NCI-H2171 (cell line): Measurements from ENCODE around the gene REV1.
"Not testable (repeated sequence)": the region's sequence is repeated elsewhere in the genome, so short reads cannot be mapped to it uniquely, and the experiment has no call there.

Experiments used
- DNase-seq: peaks from one replicate; lab custom pipeline; 2025; lab: John Stamatoyannopoulos, UW

Gene REV1

DNA sequence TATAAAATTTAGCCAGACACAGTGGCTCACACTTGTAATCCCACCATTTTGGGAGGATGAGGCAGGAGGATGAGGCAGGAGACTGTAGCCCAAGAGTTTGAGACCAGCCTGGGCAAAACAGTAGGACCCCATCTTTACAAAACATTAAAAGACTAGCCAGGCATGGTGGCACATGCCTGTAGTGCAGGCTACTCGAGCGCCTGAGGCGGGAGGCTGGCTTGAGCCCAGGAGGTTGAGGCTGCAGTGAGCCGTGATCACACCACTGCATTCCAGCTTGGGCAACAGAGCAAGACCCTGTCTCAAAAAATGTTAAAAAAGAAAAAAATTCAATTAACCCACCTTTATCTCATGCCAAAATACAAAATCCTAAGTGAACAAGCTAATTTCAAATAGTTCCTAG lies 4.0 kb downstream of the REV1 start:
- no peak for DNase-seq

DNA sequence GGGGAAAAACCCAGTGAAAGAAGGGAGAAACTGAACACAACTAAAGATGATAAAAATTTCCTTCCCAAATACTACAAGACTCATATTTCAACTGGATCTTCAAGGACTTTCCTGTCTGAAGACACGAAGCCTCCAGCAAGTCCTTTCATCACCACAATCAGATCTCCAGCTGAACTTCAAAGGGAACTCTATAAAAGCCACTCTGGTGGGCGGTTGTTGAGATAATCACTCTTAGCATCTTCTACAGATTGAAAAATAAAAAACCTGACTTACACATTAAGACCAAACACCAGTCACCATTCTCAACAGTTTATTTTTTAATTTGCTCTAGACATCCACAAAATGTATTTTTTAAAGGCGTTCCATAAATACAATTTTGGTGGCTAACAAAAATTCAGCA lies 4.4 kb downstream of the REV1 start:
- DNase-seq = no peak

DNA sequence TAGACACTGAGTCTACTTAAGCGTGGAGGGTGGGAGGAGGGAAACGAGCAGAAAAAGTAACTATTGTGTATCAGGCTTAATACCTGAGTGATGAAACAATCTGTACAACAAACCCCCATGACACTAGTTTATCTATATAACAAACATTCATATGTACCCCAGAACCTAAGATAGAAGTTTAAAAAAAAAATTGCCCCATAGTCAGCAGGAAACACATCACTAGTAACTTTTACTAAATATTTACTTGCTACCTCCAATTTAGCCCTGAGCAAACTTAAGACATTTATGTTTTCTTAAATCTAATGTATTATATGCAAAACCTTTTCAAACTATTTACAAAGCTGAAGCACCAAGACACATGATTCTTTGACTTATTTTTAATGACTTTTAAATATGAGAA lies 5.6 kb downstream of the REV1 start:
- no peak for DNase-seq

DNA sequence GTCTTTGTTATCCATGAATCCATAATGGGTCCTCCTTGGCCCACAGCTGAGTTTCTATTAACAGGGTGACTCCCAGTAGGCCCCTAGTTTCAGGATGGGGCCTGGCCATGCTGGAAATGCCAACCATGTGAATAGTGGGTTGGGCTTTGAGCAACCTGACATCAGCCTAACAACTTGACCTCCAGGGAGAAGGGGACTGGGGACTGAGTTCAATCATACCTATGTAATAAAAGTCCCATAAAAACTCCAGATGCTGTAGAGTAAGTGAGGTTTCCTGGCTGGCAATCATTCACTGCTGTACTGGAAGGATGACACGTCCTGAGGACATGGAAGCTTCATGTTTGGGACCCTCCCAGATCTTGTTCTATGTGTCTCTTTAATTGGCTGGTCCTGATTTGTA lies 7.9 kb downstream of the REV1 start:
- DNase-seq = no peak

DNA sequence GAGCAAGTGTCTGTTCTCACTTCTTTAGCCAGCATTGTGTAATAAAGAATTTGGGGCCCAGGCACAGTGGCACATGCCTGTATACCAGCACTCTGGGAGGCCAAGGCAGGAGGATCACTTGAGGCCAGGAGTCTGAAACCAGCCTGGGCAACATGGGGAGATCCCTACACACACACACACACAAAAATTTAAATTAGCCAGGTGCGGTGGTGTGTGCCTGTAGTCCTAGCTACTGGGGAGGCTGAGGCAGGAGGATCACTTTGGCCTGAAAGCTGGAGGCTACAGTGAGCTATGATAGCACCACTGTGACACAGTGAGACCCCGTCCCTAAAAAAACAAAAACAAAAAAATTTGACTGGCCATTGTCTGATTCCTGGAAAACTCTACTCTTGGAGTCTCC lies 8.3 kb downstream of the REV1 start:
- DNase-seq = no peak

DNA sequence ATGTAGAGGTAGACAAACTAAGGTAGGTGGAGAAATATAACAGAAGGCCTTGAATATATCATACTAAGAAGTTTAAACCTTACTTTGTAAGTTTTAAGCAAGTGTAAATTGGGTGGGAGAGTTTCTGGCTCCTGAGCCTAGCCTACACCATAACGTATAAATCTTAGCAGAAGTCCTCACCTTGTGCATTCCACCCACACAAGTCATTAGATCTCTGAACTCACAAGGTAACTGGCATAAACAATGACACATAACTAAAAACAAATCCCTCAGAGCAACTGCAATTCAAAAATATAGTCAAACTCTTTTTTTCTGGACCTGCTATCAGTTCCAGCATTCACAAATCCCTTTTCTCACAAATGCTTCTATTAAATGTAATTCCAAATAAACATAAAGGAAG lies 9.4 kb downstream of the REV1 start:
- no peak for DNase-seq

DNA sequence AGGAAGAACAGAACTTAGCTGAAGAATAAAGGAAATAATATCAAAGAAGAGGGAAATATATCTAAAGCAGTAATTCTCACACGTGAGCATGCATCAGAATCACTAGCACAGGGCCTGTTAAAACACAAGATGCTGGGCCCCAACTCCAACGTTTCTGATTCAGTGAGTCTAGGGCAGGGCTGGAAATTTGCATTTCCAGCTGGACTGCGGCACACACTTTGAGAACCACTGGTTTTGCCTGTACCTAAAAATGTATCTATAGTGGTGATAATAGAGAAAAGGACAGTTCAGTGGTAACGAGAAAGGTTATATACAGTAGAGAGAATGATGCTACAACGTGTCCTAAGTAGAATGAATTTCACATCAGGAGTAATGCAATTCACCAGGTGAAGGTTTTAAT lies 11.2 kb downstream of the REV1 start:
- no peak for DNase-seq

DNA sequence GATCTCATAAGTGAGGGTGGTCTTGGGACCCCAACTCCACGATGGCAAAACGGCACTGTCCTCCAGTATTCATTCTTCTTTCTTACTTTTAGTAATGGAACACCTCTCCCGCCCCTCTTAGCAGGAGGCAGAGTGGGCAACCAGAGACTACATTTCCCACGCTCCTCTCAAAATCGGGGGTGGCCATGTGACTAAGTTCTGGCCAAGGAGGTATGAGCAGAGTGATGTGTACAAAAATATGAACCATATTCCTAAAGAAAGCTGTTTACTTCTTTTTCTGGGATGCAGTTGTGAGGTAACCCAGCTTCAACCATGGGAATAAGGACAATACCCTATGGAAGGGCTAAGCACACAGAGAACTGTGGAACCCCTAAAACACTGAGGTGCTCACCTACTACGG lies 12.8 kb downstream of the REV1 start:
- DNase-seq = no peak

DNA sequence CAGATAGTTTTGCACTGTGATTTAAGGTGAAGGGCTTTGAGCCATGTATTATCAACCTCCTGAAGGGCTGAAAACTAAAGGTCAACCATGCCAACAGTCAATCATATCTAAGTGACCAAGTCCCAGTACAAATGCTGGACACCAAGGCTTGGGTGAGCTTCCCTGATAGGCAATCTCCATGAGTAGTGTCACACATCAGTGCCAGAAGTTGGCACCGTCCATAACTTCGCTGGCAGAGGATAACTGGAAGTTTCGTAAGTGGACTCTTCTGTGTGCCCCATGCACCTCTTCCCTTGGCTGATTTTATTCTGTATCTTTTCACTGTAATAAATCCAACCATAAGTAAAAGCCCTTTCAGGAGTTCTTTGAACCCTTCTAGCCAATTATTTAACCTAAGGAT lies 13.2 kb downstream of the REV1 start:
- DNase-seq = no peak

DNA sequence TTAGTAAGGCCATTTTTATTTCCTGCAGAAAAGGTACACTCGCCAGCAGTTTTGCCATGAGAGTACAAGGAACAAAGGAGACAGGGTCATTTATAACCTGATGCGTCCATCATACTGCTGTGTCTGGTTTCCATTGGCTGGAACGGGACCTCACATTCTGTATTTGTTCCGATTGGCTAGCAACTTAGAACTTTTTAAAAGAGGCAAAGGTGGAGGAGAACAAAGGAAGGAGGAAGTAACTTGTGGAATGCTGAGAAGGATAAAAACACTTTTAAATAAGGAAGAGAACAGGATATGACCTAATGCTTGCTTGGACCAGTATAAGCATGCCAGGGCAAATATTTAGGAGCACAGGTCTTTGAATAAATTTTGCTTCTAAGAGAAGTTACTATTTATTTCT lies 14.7 kb downstream of the REV1 start:
- not testable (repeated sequence) for DNase-seq

DNA sequence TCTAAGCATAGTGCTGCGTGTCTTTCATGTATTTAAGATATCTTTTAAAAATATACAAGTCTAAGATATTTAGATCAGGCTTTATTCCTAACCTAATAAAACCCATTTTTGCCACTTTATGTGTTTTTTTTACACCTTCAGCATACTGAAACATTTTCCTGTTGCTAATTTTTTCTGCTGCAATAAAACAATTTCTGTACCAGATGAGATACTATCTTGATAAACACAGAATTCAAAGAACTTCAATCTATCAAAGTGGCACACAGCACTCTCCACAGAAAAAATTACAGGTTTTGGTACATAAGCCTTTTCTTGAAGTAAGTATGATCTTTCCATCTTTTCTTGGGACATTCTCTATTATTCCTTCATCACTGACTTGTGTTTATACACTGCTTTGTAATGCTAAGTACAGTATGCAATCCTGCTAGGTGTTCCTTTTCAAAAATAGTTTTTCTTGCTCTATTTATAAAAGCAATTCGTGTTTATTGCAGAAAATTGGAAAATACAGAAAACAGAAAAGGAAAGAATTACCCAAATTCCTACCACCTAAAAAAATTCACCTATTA lies 16.2 kb downstream of the REV1 start:
- no peak for DNase-seq

DNA sequence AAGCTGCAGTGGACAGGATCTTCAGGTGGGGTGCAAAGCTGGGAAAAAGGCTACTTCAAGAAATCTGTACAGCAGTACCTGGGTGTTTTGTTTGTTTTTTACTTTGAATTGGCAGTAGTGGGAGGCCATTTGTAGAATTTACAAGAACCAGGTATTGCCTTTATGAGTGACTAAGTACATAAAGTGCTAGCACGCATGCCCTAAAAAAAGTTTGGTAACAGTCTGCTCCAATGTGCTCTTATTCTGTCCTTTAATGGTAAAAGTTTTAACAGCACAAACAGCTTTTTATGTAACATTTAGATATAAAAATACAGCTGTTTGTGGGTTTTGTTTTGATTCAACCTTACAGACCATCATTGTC lies 17.2 kb downstream of the REV1 start:
- no peak for DNase-seq

DNA sequence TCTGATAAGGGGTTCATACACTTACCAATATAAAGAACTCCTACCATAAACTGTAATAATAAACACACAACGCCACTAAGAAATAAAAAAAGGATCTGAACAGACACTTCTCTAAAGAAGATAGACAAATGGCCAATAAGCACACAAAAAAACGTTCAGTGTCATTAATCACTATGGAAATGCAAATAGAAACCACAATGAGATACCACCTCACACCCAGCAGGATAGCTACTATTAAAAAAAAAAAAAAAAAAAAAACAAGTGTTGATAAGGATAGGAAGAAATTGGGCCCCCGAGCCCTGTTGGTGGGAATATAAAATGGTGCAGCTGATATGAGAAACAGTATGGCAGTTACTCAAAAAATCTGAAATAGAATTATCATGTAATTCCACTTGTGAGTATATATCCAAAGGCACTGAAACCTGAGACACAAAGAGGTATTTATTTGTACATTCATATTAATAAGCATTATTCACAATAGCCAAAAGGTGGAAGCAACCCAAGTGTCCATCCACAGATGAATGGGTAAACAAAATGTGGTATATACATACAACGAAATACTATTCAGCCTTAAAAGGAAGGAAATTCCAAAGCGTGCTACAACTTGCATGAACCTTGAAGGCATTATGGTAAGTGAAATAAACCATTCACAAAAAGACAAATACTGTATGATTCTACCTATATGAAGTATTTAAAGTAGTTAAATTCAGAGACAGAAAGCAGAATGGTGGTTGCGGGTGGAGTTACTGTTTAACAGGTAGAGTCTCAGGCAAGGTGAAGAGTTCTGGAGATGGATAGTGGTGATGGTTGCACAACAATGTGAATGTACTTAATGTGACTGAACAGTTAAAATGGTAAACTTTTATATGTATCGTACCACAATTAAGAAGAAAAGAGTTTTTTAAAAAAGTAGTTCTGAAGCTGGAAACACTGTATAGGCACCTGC lies 17.9 kb downstream of the REV1 start:
- no peak for DNase-seq

DNA sequence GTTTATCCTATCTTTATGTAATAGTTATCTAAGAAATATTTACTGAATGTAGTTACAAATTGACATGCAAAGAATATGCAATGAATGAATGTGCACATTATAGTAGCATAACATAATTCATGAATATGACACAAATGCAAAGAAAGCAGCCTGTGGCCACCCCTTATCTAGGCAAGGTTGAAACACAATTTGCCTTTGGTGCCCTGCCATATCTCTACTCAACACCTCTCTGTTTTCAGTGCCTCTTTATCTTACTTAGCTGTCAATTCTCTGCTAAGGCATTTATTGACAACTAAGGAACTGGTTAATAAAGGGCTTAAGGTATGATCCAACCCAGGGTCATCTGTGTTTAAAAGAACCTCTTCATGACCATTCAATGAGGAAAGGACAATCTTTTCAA lies 18.9 kb downstream of the REV1 start:
- no peak for DNase-seq

DNA sequence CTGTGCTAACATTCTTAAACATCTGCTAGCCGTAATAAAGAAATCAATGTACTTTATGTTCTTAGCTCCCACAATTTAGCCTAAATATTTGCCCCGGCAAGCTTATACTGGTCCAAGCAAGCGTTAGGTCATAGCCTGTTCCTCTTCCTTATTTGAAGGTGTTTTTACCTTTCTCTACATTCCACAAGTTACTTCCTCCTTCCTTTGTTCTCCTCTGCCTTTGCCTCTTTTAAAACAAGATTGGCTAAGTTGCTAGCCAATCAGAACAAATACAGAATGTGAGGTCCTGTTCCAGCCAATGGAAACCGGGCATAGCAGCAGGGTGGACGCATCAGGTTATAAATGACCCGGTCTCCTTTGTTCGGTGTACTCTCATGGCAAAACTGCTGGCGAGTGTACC lies 19.4 kb downstream of the REV1 start:
- DNase-seq = not testable (repeated sequence)

DNA sequence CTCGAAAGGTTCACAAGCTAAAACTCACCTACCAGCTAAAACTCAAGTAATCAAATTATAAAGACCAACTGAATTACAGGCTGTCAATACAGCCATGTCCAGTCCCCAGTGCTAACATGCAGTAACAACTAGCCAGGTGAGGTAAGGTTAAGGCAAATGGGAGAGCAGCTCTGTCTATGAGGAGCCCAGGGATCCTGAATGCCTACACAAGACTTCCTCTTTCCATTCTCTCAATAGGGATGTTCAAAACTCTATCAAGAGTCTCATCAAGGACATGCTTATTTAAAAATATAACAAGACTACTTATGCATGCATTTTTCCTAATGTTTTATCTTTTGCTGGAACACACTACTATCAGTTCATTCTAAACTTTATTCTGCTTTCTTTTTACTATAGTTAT lies 20.4 kb downstream of the REV1 start:
- no peak for DNase-seq

DNA sequence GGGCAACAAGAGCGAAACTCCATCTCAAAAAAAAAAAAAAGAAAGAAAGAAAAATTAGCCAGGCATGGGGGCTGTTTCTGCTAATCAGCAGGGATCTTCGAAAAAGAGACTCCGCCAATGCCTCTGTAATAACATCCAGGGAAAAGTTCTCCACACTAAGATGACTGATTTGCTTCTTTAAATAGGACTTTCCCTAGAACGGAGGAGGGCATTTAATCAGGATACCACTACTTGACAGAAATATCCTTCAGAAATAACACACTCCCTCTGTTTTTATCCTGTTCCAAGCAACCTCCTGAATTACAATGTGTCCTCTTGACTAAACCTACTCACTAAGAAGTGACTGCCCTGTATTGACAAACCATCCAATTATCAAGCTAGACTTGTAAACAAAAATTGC lies 21.7 kb downstream of the REV1 start:
- DNase-seq = no peak

DNA sequence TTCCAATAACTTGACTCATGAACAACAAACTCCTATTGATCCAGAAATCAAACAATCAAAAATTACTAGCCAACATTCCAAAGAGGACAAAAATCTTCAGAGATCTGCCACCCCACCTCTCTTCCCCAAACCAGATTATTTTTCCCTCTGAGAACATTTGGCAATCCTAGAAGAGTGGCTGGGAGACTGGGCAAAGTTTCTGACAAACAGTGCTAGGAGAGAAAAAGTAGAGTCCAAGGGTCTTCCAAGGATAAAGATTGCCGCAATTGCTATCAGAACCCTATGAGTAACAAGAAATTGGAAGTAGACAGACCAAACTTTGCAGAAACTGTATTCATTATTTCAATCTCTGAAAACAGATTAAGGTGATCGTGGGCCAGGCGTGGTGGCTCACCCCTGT lies 22.4 kb downstream of the REV1 start:
- DNase-seq = no peak

DNA sequence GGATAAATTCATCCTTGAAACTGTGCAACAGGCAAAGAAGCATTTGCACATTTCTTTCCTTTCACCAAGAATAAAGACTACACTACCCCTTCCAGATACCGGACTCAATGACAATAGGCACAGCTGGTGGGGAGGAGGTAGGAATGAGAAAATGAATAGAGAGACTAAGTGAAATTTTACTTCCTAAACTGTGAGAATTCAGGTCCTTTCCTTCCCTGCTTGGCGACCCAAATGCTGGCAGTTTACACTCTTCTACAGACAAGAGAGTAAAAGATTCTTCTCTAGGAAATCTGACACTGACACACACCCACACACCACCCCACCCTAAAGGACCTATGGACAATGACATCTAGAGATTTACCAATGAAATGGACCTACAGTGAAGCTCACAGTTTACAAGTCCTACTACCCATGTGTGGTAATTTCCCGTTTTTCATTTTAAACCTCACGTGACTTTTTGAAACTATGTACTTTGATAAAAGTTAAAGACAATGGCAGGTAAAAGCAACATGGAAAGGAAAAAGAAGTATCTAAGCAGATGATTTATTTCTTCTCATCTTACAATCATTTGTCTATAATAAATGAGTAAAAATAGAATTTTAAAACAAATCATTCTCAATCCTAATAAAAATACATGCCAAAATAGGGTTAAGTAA lies 27.9 kb downstream of the REV1 start:
- no peak for DNase-seq

DNA sequence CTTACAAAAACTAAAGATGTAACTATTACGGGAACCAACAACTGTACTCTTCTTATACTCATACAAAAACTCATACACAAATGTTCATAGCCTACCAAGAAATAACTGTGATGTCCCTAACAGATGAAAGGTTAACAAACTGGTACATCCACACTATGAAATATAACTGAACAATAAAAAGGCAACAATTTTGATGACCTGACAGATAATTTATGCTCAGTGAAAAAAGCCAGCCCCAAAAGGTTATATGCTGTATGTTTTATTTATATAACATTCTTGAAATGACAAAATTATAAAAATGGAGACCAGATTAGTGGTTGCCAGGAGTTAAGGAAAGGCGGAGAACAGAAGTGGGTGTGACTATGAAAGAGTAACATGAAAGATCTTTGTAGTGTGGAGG lies 31.3 kb downstream of the REV1 start:
- DNase-seq = no peak

DNA sequence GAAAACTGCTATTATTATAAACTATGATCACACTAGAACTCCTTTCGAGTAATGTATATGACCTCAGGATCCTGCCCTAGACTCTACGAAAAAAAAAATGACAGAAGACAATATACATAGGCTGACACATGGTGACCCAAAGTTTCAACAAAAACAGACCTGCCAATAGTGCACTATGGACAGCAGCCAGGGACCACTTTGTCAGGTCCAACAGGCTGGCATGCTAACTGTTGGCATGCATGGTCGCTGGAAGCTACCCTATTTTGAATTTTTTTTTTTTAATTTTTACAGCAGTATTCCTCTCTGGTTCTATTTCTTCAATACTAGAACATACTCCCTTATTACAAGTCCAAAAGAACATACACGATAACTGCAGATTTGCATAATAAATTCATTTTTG lies 38.1 kb downstream of the REV1 start:
- DNase-seq = no peak

DNA sequence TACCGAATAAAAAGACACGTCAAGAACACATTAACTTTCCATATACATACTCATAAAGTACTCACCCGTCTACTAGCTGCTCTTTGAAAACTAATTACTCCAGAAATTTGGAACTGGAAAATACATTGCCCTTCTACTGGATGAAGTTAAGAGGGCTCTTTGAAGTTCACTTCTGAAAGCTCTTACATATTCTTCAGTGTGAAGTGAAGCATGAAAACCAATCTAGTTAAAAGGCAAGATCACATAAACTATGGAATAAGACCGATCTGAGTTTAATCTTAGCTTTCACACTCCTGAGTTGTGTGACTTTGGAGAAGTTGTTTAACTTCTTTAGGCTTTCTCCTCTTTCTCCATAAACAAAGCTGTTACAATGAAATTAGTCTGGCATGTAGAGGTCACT lies 38.5 kb downstream of the REV1 start:
- DNase-seq = no peak

DNA sequence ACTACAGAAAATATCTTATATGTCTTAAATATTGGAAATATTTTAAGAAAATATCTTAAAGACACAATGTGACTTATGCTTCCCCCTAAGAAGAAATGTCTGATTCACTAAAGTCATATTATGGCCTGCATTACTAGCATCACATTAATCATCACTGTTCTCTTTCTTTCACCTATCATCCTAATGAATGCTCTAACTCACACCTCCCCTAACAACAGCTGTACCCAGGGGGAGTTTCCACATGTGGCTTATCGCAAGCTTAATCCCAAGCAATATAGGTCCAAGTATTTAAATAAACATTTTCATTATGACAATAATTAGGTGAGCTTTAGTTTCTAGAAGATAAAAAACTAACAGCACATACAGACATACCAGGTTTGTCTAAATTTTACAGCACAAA lies 39.6 kb downstream of the REV1 start:
- no peak for DNase-seq
